ENCODE measurements around the gene ANGEL1.

DNA sequence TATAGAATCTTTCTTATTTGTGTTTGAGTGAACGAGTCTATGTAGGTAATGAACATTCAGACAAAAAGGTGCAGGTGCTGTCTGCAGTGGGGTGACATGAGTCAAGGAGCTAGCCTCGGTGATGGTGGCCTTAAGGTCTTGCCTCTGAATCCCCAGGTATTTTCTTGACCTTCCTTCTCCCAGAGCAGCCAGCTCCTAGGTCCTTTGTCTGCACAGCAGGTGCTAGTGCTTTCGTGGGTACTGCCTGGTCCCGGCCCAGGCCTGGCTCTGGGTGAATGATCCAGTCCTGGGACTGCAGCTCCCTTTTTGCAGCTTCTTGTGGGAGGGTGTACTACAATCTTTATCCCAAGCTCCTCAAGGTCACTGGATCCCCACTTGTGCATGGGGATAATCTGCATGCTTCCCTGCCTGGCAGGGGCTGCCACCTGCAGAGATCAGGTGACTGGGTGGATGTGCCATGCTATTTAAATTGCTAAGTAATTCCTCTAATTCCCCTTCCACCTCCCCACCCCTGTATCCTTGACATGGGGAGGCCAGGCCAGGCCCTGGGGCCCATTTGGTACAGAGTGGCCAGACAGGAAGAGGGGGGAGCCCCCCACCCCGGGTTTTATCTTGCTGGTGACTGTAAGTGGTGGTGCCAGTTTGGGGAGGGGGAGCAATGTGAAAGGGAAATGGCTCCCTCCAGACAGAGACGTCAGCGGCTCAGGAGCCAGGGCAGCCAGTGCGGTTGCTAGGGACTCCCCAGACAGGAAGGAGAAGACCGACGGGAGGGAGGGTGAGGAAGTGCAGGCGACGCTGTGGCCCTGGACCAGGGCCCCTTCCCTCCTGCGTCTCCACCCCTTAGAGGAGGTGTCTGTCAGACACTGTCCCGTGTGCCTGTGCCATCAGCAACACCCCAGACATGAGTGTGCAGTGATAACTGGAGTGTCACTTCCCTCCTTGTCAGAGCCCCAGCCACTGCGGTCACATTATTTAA, 44.7 kb downstream of the ANGEL1 start:
- TF ChIP-seq POLR2AphosphoS5 (IDR thresholded peaks at IDR 0.05; ENCODE audit: low read depth, low read length) = no peak
- no peak for TF ChIP-seq TAF1 (IDR thresholded peaks at IDR 0.05; ENCODE audit: borderline replicate concordance, insufficient read depth, low read length)

Measured in PFSK-1 (cell line).